Stimulated activated CD8-positive, alpha-beta memory T cell treated with anti-CD3 and anti-CD28 coated beads, Interleukin-12 subunit alpha, Interleukin-12 subunit beta, amount 100 ng/mL, for 24 hours (primary cell): Measurements from ENCODE around the gene METTL25B.

Experiments used
- DNase-seq: peaks from one replicate; pipeline ENCODE4 v3.0.0-alpha.2; 2020; ENCODE audit errors: extremely low read depth

The METTL25B gene

DNA sequence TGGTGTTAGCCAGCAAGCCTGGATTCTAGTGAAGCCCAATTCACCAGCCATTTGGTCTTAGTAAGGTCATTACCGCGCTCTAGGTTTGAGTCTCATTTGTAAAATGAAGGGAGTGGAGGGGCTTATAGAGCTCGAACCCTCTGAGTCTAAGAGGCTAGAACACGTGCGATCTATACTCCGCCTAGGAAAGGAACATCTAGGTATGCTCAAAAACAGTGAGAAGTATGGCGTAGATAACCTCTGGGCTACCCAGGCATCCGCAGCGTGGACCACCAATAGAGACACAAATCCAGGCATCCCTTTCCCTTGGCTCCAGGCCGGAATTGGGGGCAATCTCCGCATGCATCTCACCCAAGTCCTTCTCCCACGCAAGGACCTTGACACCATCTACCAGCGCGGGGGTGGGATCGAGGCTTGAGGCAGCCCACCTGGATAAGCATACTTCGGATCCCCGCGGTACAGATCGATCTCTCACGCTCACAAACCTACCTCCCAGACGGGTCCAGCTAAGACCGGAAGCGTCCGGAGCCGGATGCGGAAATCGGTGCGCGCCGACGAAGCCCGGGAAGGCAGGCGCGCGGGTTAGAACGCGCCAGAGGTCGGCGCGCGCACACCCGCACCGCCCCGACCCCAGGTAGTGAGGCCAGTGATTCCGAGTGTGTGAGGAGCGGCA is at the start of gene METTL25B:
METTL25B (plus strand) TSS at position 544 of the 673 bp plus-strand sequence. CDS start 636 bp downstream, outside the sequence.
- peak; percentile 59 for DNase-seq

- no peak for DNase-seq
These were observed 48.2 kb upstream of the METTL25B start for GRCh38 chr1:156680056-156680455.

DNA sequence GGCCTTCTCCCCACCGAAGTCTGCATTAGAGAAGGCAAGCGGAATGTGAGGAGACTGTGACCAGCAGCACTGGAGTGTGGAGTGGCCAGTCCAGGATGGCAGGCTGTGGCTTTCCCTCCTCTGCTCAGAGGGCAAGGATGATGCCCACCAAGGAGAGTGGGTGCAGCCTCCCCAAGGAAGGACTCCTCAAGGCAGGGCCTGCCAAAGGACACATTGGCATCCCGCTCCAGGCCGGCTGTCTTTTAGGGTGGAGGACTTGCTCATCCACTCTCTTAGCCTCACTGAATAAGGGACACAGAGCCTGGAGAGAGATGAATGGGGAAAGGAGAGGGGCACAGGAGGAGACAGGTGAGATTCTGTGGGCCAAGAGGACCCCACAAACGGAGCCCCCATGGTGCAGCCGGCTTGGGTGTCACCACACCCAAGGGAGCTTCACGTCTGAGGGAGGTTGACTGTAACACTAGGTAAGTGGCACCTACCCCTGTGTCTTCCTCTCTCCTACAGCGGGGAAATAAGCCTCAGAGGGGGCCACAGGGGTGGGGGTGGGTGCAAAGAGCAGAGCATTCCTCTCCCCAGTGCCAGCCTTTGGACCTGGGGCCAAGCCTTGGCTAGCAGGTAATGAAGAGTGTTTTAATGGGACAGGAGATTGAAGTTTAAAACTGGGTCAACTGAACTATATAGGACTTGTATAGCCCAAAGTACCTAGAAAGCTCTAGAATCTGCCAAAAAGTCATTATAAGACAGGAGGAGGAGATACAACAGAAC is 46.9 kb upstream of the METTL25B start:
- no peak for DNase-seq

DNA sequence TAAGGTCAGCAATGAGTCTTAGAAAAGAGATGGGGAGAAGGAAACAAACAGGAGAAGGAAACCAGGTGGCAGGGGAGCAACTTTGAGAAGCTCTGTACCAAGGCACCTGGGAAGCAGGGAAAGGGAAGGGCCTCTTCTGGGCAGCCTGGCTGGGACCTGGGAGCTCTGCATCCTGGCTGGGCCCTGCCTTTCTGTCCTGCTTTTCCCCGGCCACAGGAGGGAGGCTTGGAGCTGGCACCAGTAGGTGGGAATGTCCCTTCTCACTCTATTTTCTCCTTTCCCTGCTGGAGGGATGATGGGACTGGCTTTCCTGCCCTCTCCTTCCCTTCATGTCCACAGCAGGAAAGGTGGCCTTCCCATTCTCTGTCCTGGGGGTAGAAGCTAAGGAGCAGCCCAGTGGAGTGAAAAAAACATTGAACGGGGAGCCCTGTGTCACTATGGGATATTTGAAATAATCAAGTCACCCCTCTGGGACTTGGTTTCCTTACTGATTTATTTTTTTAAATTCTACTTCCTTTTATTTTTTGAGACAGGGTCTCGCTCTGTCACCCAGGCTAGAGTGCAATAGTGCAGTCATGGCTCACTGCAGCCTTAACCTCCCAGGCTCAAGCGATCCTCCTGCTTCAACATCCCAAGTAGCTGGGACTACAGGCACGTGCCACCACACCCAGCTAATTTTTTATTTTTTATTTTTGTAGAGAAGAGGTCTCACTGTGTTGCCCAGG is 45.9 kb upstream of the METTL25B start:
- no peak for DNase-seq

GRCh38 chr1:156684227-156684782 is 44.0 kb upstream of the METTL25B start:
- no peak for DNase-seq

GRCh38 chr1:156689035-156689952 is 39.0 kb upstream of the METTL25B start:
- DNase-seq: peak; percentile 39

- DNase-seq: no peak
These were observed 38.2 kb upstream of the METTL25B start for GRCh38 chr1:156689953-156690674.

DNA sequence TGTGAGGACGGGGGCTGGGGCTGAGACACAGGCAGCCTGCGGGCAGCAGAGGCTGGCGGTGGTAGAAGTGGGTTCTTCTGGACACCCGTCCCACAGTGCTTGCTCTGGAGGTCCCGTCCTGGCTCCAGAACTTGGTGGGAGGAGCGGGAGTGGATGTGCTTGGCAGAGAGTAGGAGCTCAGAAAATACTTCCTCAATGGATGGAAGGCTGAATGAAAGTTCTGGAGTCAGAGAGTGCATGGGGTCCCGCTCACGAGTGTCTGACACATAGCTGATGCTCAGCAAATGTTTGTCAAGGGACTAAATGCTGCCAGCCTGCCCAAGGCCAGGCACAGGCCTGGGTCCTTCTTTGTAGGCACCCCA is 37.6 kb upstream of the METTL25B start:
- no peak for DNase-seq

GRCh38 chr1:156691191-156691590 is 37.1 kb upstream of the METTL25B start:
- no peak for DNase-seq

DNA sequence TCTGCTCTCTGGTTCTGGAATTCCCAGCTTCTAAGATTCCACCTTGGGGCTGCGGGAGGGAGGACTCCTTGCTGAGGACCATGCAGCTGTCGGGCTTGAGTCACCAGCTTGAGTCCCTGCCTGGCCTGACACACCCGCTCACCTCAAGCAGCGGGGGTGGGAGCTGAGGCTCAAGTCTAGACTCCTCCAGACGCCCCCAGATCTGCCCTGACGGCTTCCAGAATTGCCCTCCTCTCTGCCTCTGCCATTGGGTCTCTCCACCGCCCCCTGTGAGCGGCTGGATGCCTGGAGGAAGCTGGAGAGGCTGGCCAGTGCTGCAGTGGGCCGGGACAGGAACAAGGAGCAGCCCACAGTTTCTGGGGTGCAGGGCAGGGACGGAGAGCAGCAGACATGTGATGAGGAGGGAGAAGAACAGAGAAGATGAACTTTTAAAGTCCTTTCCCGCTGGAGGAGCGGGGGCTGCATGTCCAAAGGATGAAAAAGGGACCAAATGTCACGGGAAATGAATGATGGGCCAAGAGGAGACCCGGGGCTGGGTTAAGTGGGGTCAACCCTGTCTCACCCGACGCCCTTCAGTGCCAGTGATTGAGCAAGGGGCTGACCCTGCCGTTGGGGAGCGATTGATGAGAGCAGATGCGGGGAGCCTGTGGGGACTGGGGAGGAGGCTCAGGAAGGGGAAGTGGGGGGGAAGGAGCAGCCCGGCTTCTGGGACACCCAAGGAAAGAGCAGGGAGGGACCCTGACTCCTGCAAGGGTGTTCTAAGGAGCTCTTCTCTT is 36.4 kb upstream of the METTL25B start:
- no peak for DNase-seq

DNA sequence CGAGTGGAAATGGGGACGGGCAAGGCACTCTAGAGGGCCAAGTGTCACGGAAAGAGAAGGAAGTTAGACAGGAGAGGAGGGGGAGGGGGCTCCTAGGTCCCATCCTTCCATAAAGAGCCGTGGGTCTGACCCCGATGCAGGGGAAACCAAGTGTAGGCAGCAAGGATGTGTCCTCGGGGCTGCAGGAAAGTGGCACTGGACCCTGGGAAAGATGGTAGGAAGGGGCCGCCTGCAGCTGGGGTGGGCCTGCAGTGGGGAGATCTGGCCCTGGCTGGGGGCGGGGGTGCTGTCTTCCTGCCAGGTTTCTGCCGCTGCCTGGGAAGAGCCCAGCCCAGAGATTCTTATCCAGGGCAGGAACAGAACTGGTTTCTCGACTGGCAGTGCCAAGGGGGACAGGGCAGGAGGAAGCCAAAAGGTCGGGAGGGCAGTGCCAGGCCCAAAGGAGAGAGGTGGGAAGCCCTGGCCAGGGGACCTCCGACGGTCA is 35.8 kb upstream of the METTL25B start:
- no peak for DNase-seq

GRCh38 chr1:156692925-156693847 is 35.1 kb upstream of the METTL25B start:
- DNase-seq: no peak

DNA sequence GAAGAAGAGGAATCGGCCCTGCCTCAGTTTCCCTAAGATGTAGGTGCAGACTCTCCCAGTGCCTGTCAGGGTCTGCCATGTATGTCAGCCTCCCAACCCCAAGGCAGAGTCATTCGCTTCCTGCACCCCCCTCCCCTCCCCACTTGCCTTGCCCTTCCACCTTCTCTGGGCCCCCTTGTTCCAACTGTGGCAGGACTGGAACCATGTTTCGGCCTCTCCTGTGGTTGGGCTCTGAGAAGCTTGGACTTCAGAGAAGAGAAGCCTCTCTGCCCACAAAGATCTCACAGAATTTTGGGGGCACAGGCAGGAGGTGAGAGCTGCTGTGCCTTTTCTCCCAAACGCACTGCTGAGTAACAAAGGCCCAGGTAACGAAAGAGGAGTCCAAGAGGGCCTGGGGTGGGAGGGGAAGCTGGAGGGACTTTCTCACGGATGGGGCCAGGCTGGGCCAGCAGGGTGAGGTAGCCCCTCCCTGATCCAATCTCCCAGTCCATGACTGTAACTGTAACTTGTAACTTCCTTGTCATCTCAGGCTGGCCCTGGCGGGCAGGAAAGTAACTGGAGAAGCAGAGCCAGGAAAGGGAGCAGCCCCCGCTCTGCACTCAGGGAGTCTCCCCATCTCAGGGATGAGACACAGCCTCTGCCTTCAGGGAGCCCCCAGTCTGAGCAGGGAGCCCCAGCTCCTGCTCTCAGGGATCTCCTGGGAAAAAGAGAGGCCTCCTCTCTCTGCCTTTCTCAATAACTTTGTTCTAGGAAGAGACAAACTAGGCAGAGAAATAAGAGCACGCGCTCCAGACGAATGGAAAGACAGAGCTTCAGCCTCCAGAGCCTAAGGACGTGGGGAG is 34.2 kb upstream of the METTL25B start:
- no peak for DNase-seq

DNA sequence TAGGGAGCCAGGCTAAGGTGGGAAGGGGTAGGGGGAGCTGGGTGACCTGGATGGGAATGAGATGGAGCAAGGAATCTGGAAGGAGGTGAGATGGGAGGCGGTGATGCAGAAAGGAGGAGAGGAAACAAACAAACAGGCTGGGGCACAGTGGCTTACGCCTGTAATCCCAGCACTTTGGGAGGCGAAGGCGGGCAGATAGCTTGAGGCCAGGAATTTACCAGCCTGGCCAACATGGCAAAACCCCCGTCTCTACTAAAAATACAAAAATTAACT is 33.6 kb upstream of the METTL25B start:
- DNase-seq: no peak

DNA sequence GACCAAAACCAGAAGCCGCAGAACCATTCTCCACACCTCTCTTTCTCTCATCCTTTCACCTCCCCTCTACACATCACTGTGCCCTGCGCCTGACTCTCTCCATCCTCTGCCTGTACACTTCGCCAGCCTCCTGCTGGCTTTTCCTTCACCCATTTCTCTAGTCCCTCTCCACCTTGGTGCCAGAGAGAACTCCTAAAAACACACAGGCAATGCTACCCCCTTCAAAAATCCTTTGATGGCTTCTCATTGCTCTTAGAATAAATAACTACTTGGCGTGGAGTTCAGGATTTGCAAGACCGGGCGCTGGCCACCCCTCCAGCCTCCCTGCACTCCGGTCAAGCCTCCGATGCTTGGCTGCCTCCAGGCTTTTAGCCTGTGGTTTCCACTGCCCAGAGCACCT is 31.5 kb upstream of the METTL25B start:
- DNase-seq: no peak

DNA sequence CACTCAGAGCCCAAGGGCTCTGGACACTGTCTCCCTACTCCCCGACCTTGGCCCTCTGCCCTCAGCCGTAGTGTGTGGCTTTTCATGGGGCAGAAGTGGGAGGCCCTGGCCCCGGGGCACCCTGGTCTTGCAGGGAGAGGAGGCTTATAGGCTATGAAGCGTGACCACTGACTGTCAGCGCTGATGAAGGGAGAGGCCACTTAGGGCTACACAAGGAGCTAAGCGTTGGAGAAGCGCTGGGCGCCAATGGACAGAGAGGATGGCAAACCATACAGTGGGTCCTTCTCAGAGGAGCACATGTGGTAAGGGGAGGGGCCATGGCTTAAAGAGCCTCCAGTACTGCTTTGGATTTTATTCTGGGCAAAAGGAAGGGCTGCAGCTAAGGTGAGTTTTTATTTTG is 30.8 kb upstream of the METTL25B start:
- DNase-seq: no peak

- DNase-seq: no peak
These were observed 29.3 kb upstream of the METTL25B start for GRCh38 chr1:156698995-156699394.
